Erythroblast (primary cell): ENCODE measurements around the gene CHN2.

Experiments
- DNase-seq, 2 experiments: peaks; one replicate each; lab custom pipeline; 2025; lab: John Stamatoyannopoulos, UW
- GATA1 ChIP-seq: IDR thresholded peaks from 2 replicates; pipeline ENCODE4 v1.6.1; 2011; ENCODE audit warnings: low read depth, mild to moderate bottlenecking, control low read depth, low read length, moderate library complexity
- POLR2A ChIP-seq: IDR thresholded peaks from 2 replicates; pipeline ENCODE4 v1.6.1; 2011; ENCODE audit warnings: mild to moderate bottlenecking, low read length

CHN2 gene

GRCh38 chr7:29163854-29164253, 30.7 kb upstream of the CHN2 start:
- no peak for DNase-seq
- TF ChIP-seq POLR2A (no peak), GATA1 (no peak)

GRCh38 chr7:29167721-29168120, 26.9 kb upstream of the CHN2 start:
- TF ChIP-seq GATA1 (no peak), POLR2A (no peak)
- DNase-seq, result no peak

- TF ChIP-seq POLR2A (no peak), GATA1 (no peak)
- no peak for DNase-seq
Measured at GRCh38 chr7:29170781-29171180, 23.8 kb upstream of the CHN2 start.

GRCh38 chr7:29173458-29173857, 21.1 kb upstream of the CHN2 start:
- no peak for TF ChIP-seq GATA1
- TF ChIP-seq POLR2A, result no peak

GRCh38 chr7:29177963-29178600, 16.5 kb upstream of the CHN2 start:
- TF ChIP-seq GATA1, result no peak
- no peak for TF ChIP-seq POLR2A
- DNase-seq, result no peak

More at GRCh38 chr7:29173458-29173857, 21.1 kb upstream of the CHN2 start:
- no peak for DNase-seq

GRCh38 chr7:29179115-29179514, 15.5 kb upstream of the CHN2 start:
- no peak for DNase-seq
- TF ChIP-seq GATA1 (no peak), POLR2A (no peak)

- DNase-seq, result no peak
- TF ChIP-seq POLR2A, result no peak
- no peak for TF ChIP-seq GATA1
Measured at GRCh38 chr7:29184599-29184998, 10.0 kb upstream of the CHN2 start.

GRCh38 chr7:29185613-29186012, 9.0 kb upstream of the CHN2 start:
- TF ChIP-seq POLR2A (no peak), GATA1 (no peak)

GRCh38 chr7:29189743-29190201, 4.8 kb upstream of the CHN2 start:
- DNase-seq, result peak; percentile 33 to 56
- no peak for TF ChIP-seq GATA1
- no peak for TF ChIP-seq POLR2A

More at GRCh38 chr7:29185613-29186012, 9.0 kb upstream of the CHN2 start:
- no peak for DNase-seq

- DNase-seq, result no peak
- TF ChIP-seq POLR2A (no peak), GATA1 (no peak)
Measured at GRCh38 chr7:29190349-29191045, 4.1 kb upstream of the CHN2 start.

GRCh38 chr7:29192323-29192722, 2.3 kb upstream of the CHN2 start:
- TF ChIP-seq GATA1 (no peak), POLR2A (no peak)
- DNase-seq, result no peak

GRCh38 chr7:29192811-29193210, 1.8 kb upstream of the CHN2 start:
- no peak for DNase-seq
- TF ChIP-seq POLR2A (no peak), GATA1 (no peak)

- no peak for TF ChIP-seq POLR2A
- no peak for TF ChIP-seq GATA1
- DNase-seq, result no peak
Measured at GRCh38 chr7:29193316-29194205, 1.0 kb upstream of the CHN2 start.

GRCh38 chr7:29194206-29194593, 375 bp upstream of the CHN2 start:
- peak in 1 of 2 experiments; percentile 14 for DNase-seq
- TF ChIP-seq GATA1 (no peak), POLR2A (no peak)
